Measurements from ENCODE around the gene COL23A1. TPM values are rescaled to one million over a fixed set of nuclear protein-coding genes. Genes with fewer than 3 reads are reported as not detected.

Gene COL23A1
- polyA plus RNA-seq, 3 donors: 0.11 to 0.21 TPM; not detected in 1

GRCh38 chr5:178238711-178239592, 351.2 kb downstream of the COL23A1 start:
- WGBS (ENCODE audit: insufficient coverage): 10% methylated on average over 6 of the region's 17 CpGs
- Mint-ChIP-seq H3K27me3 (ENCODE audit: low read depth in 3 of 3) (peaks cover 0 to 2% (median 2%) of the 10 kb centered on the region in 3 donors), H3K36me3 (no peaks in the 10 kb centered on the region), H3K4me3 (peak overlapping the region in 1 of 2 donors; percentile 67), H3K4me1 (peaks cover 78% of the 10 kb centered on the region), H3K27ac (peak overlapping the region; percentile 77 to 89 (median 78)), H3K9me3 (peaks cover 0 to 4% (median 0%) of the 10 kb centered on the region in 7 donors)
- Histone ChIP-seq H3K9ac (ENCODE audit: insufficient read depth, low read length, poor library complexity, severe bottlenecking) (peak overlapping the region; percentile 53), H3K27me3 (ENCODE audit: control insufficient read depth in 2 of 2, insufficient read depth in 2 of 2, low read length in 2 of 2) (no peaks in the 10 kb centered on the region), H2AFZ (ENCODE audit: insufficient read depth, low read depth, low read length, poor library complexity, severe bottlenecking) (peak overlapping the region; percentile 71), H3K9me3 (replicated peaks in 1 of 2; ENCODE audit: control insufficient read depth in 1 of 2, insufficient read depth in 1 of 2, low read length in 2 of 2) (no peaks in the 10 kb centered on the region), H4K20me1 (ENCODE audit: insufficient read depth, low read length) (no peaks in the 10 kb centered on the region), H3K4me2 (replicated peaks; ENCODE audit: extremely low read depth, low read length, poor library complexity, severe bottlenecking) (peak overlapping the region; percentile 26), H3K36me3 (replicated peaks in 1 of 2; ENCODE audit: control insufficient read depth in 1 of 2, insufficient read depth in 2 of 2, low read length in 2 of 2) (no peaks in the 10 kb centered on the region), H3K4me1 (ENCODE audit: control insufficient read depth in 1 of 2, insufficient read depth in 2 of 2, low read length in 2 of 2) (peaks cover 79 to 91% of the 10 kb centered on the region in 2 donors), H3K79me2 (ENCODE audit: insufficient read depth, low read length) (no peaks in the 10 kb centered on the region), H3K4me3 (replicated peaks in 1 of 3; ENCODE audit: low read depth in 2 of 3, low read length in 3 of 3) (peak overlapping the region in 1 of 3 experiments; percentile 49), H3K27ac (ENCODE audit: low read depth in 1 of 2, low read length in 2 of 2) (peak overlapping the region; percentile 66 to 86)
- intact Hi-C loops (cut with micrococcal nuclease): no loop called here
- peak in 2 of 3 donors; percentile 34 to 47 for DNase-seq
- TF ChIP-seq CTCF (IDR thresholded peaks at IDR 0.05): no peak

GRCh38 chr5:178238313-178238635, 351.9 kb downstream of the COL23A1 start:
- H3K9me3 ChIP-seq (replicated peaks in 1 of 2; ENCODE audit: control insufficient read depth in 1 of 2, insufficient read depth in 1 of 2, low read length in 2 of 2): no peaks in the 10 kb centered on the region
- no peaks in the 10 kb centered on the region for H3K27me3 ChIP-seq (ENCODE audit: control insufficient read depth in 2 of 2, insufficient read depth in 2 of 2, low read length in 2 of 2)
- no peak for TF ChIP-seq CTCF (IDR thresholded peaks at IDR 0.05)
- H3K9me3 Mint-ChIP-seq: peaks cover 0 to 4% (median 0%) of the 10 kb centered on the region in 7 donors
- peak overlapping the region; percentile 66 to 86 for H3K27ac ChIP-seq (ENCODE audit: low read depth in 1 of 2, low read length in 2 of 2)
- H3K4me3 Mint-ChIP-seq: no peak overlapping the region
- H3K27me3 Mint-ChIP-seq (ENCODE audit: low read depth in 3 of 3): peaks cover 0 to 2% (median under 1%) of the 10 kb centered on the region in 3 donors
- DNase-seq: no peak
- peak overlapping the region in 5 of 7 donors; percentile 30 to 78 (median 69) for H3K27ac Mint-ChIP-seq
- WGBS (ENCODE audit: insufficient coverage): 78% methylated on average over 3 of the region's 6 CpGs
- peaks cover 75 to 87% of the 10 kb centered on the region in 2 donors for H3K4me1 ChIP-seq (ENCODE audit: control insufficient read depth in 1 of 2, insufficient read depth in 2 of 2, low read length in 2 of 2)
- no peaks in the 10 kb centered on the region for H3K36me3 Mint-ChIP-seq
- H3K4me2 ChIP-seq (replicated peaks; ENCODE audit: extremely low read depth, low read length, poor library complexity, severe bottlenecking): no peak overlapping the region
- H3K79me2 ChIP-seq (ENCODE audit: insufficient read depth, low read length): no peaks in the 10 kb centered on the region
- H2AFZ ChIP-seq (ENCODE audit: insufficient read depth, low read depth, low read length, poor library complexity, severe bottlenecking): peak overlapping the region; percentile 36
- no peaks in the 10 kb centered on the region for H3K36me3 ChIP-seq (replicated peaks in 1 of 2; ENCODE audit: control insufficient read depth in 1 of 2, insufficient read depth in 2 of 2, low read length in 2 of 2)
- no peak overlapping the region for H3K4me3 ChIP-seq (replicated peaks in 1 of 3; ENCODE audit: low read depth in 2 of 3, low read length in 3 of 3)
- intact Hi-C loops (cut with micrococcal nuclease): no loop called here
- peaks cover 78% of the 10 kb centered on the region for H3K4me1 Mint-ChIP-seq
- no peaks in the 10 kb centered on the region for H4K20me1 ChIP-seq (ENCODE audit: insufficient read depth, low read length)
- no peak overlapping the region for H3K9ac ChIP-seq (ENCODE audit: insufficient read depth, low read length, poor library complexity, severe bottlenecking)
